H4 (cell line): ENCODE measurements around the gene BPIFB3. TPM values are rescaled to one million over a fixed set of nuclear protein-coding genes. Genes with fewer than 3 reads are reported as not detected.

Source experiments
- DNase-seq: peaks from one replicate; pipeline ENCODE4 v3.0.0-alpha.2; 2015; ENCODE audit warnings: low spot score
- total RNA-seq: library from RNA; depleted of rRNA; stranded (reverse); fragments of >200 nt; shearing (Covaris generic); gene quantifications from 2 replicates; pipeline ENCODE4 v1.2.3, GENCODE V29; 2014; rRNA removed

Gene BPIFB3, protein sequence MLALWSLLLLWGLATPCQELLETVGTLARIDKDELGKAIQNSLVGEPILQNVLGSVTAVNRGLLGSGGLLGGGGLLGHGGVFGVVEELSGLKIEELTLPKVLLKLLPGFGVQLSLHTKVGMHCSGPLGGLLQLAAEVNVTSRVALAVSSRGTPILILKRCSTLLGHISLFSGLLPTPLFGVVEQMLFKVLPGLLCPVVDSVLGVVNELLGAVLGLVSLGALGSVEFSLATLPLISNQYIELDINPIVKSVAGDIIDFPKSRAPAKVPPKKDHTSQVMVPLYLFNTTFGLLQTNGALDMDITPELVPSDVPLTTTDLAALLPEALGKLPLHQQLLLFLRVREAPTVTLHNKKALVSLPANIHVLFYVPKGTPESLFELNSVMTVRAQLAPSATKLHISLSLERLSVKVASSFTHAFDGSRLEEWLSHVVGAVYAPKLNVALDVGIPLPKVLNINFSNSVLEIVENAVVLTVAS
- total RNA-seq: not detected in 2 replicates

GRCh38 chr20:33053291-33054106 is at the start of gene BPIFB3:
Gene BPIFB3 (plus strand): TSS chr20:33053903. CDS start chr20:33055436, 1,533 bp downstream.
- DNase-seq: no peak

DNA sequence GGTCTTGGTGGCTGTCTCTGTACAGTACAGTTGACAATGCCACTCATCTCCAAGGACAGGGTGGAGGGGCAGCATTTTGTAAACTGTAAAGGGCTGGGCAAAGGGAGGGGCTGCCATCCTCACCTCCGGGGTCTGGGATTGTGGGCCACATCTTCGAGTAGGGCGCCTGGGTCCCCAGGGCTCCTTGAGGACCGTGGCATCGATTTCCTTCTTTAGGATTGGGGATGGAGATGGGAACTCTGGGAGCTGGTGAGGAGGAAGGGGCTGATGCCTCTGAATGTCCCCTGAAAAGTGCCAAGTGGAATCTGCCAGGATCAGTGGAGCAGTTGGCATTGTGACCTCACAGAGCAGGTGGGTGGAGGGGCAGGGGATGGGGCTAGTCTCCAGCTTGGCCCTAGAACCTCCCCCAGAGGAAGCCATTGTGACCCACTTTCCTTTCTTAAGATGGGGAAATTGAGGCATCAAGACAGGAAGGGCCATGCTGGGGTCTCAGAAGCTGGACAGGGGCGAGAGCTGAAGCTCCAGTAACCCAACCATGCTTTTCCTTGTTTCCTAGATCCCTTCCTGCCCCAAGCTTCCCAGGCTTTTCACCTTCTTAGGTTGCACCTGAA is 49.5 kb upstream of the BPIFB3 start, which contains the start of gene SUN5:
Gene SUN5, minus strand, starts transcription at position 293 of the 611 bp plus-strand sequence. Its CDS starts 93 bp downstream, at position 200.
- DNase-seq: no peak

GRCh38 chr20:33005132-33005566 is 48.6 kb upstream of the BPIFB3 start:
- no peak for DNase-seq

GRCh38 chr20:33005908-33006775 is 47.6 kb upstream of the BPIFB3 start:
- no peak for DNase-seq

GRCh38 chr20:33006776-33007375 is 46.8 kb upstream of the BPIFB3 start:
- DNase-seq: no peak

DNA sequence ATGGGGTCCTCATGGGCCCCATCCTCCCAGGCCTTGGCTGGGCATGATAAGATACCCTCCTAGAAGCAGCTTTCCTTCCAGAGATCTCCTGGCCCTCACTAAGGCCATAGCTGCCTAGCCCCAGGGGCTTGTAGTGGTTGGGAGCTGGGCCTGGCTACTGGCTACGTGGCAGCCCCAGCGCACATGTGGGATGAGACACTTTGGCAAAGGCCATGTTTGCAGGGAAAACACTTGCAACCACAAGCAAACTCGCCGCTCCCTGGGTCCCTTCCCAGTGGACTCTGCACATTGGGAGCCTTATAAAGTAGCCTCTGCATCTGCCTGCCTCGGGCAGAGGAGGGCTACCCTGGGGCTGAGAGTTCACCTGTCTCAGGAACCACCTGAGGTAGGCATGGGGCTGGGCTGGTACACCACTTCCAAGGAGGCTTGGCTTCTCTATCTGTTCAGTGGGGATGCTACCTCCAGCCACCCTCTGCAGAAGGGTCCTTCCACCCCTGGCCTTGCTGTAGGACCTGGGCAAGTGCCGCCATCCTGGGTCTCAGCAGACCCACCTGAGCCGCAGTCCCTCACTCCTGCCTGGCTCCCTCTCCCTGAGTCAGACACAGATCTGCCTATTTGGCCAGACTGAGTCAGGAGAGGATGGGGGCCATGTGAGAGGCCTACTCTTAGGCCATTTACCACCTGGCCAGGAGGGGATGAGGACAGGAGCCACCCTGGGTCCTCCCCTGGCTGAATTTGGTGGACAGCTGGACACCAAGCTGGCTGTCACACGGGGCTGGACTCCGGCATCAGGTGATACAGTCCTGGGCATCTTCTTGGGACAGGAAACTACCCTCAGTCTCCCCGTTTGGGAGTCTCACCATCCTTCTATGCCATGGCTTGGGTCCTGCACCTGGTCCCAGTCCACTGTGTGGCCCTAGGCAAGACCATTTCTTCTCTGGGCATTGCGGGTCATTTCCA is 46.0 kb upstream of the BPIFB3 start, which contains the start of gene BPIFB2:
Gene BPIFB2, plus strand, starts transcription at position 329 of the 960 bp plus-strand sequence. CDS start 871 bp downstream, outside the sequence.
- no peak for DNase-seq

GRCh38 chr20:33008336-33009213 is 45.1 kb upstream of the BPIFB3 start:
- no peak for DNase-seq

DNA sequence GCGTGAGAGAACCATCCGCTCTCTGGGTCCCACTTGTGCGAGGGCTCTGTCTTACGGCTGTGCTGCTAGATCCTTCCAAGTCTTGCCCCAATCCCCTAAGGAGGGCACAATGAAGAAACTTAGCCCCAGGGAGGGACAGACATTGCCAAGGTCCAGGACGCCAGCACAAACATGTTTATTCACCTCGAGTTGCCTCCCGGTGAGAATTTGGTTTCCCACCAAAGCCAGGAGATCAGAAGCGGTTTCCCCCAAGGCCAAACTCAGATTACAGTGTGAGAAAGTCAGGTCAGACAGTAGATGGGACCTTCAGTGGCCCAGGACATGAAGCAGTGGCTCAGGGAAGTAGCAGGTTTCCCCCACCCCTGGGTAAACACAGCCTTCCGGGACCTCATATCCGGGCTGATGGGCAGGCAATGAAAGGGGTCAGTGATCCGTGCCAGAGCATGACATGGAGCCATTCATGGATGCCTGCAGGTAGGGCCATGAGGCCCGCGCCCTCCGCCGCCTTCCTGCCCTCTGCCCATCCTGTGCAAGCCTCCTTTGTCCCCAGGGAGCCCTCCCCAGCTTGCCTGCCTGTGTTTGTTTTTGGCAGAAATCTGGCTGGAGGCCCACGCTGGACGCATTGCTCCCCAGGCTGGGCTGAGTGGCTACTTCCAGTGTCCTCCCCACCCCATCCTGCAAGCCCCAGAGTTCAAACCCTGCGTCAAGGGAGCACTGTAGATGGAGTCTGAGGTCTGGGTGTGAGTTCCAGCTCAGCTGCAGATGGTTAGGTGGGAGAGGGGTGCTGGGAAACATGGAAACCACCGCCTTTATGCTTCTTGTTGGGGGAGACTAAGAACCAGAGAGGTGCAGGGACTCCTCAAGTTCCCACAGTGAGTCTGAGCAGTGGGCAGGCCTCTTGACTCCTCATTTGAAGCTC is 44.2 kb upstream of the BPIFB3 start:
- DNase-seq: no peak

GRCh38 chr20:33010133-33010504 is 43.6 kb upstream of the BPIFB3 start:
- DNase-seq: no peak

GRCh38 chr20:33010674-33011449 is 42.8 kb upstream of the BPIFB3 start:
- no peak for DNase-seq

DNA sequence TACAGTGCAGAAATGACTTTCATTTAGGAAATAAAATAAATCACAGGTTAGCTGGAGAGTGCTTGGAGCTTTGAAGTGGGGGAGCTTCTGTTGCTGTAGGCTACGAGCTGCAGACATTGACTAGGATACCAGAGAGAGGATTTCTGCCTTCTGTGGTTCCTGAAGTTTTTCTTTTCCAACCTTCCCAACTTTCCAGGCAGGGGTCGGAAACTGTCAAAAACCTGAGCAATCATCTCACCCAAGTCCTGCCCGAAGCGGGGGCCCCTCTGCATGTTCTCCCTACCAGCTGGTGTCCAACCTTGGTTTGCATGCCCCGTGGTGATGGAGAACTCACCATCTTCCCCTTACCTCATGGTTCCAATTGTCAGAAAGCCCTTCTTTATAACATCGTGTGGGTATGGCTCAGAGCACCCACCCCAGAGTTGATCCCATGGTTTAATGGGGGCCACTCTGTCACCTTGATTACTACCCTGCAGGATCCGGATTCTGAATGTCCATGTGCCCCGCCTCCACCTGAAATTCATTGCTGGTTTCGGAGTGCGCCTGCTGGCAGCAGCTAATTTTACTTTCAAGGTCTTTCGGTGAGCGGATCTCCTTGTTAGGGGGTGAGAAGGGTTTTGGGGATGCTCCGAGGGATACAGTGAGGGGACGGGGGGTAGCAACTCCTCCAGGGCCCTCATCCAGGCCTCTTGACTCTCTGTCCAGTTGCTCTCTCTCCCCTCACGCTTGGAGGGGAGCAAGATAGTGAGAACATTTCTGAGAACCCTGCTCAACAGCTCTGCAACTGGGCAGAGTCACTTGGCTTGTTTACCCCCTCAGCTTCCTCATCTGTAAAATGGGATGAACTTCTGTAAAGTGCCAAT is 41.1 kb upstream of the BPIFB3 start:
- no peak for DNase-seq

- no peak for DNase-seq
Measured at GRCh38 chr20:33013701-33014326, 39.9 kb upstream of the BPIFB3 start.

- DNase-seq: no peak
Measured at GRCh38 chr20:33014336-33015113, 39.2 kb upstream of the BPIFB3 start.

DNA sequence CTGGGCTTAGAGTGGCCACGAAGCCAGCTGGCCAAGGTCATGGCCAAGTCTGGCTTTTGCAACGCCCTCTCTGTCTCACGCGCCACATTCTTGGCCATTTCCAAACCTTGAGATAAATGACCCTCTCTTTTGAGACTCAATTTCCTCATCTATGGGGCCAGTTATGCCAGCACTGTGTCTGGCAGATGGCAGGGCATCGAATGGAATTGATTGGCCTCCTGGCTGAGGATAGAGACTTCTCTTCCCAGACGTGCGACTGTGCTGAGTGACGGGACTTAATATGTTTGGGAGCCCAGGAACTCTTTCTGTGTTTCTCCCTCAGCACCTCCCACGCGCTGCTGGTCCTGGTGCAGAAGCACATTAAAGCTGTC is 38.6 kb upstream of the BPIFB3 start:
- no peak for DNase-seq
